ENCODE measurements around the gene ALDH7A1.

Gene ALDH7A1

GRCh38 chr5:126538579-126538978 lies 56.4 kb downstream of the ALDH7A1 start:
- H3K36me3 ChIP-seq (replicated peaks) = no peaks in the 10 kb centered on the region
- in situ Hi-C loops (cut with HindIII; ENCODE audit: low pct_ligation_motif_present, low sequenced_read_pairs) = no loop called here
- TF ChIP-seq, protein P1, sequence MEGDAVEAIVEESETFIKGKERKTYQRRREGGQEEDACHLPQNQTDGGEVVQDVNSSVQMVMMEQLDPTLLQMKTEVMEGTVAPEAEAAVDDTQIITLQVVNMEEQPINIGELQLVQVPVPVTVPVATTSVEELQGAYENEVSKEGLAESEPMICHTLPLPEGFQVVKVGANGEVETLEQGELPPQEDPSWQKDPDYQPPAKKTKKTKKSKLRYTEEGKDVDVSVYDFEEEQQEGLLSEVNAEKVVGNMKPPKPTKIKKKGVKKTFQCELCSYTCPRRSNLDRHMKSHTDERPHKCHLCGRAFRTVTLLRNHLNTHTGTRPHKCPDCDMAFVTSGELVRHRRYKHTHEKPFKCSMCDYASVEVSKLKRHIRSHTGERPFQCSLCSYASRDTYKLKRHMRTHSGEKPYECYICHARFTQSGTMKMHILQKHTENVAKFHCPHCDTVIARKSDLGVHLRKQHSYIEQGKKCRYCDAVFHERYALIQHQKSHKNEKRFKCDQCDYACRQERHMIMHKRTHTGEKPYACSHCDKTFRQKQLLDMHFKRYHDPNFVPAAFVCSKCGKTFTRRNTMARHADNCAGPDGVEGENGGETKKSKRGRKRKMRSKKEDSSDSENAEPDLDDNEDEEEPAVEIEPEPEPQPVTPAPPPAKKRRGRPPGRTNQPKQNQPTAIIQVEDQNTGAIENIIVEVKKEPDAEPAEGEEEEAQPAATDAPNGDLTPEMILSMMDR (IDR thresholded peaks at IDR 0.05; ENCODE audit: low read depth, low read length, missing control alignments) = no peak
- peak overlapping the region; percentile 58 for H3K27ac ChIP-seq
- no peak overlapping the region for H3K4me3 ChIP-seq (ENCODE audit: low read depth, low read length)
- DNase-seq = no peak
- no peaks in the 10 kb centered on the region for H3K27me3 ChIP-seq (replicated peaks)

DNA sequence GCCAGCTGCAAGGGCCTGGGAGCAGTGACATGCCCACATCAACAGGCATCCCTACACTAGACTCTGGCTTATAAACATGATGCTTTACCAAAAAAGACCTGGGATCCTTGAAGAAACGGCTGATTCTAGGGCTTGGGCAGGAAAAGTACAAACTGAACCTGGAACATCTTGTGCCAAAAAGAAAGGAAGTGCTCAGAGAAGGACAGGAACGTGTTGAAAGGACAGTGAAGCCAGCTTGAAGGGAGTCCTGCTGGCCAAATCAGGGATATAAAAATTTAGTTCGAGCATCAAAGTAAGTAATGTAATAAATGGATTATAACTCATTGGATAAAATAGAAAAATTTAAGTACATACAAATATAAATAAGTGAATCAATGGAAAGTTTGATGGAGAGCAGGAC lies 58.1 kb downstream of the ALDH7A1 start:
- Histone ChIP-seq H3K36me3 (replicated peaks) (no peaks in the 10 kb centered on the region), H3K27ac (no peak overlapping the region), H3K27me3 (replicated peaks) (no peaks in the 10 kb centered on the region), H3K4me3 (ENCODE audit: low read depth, low read length) (no peak overlapping the region)
- in situ Hi-C loops (cut with HindIII; ENCODE audit: low pct_ligation_motif_present, low sequenced_read_pairs) = no loop called here
- TF ChIP-seq, protein P1 (IDR thresholded peaks at IDR 0.05; ENCODE audit: low read depth, low read length, missing control alignments) = peak; percentile 33
- no peak for DNase-seq

DNA sequence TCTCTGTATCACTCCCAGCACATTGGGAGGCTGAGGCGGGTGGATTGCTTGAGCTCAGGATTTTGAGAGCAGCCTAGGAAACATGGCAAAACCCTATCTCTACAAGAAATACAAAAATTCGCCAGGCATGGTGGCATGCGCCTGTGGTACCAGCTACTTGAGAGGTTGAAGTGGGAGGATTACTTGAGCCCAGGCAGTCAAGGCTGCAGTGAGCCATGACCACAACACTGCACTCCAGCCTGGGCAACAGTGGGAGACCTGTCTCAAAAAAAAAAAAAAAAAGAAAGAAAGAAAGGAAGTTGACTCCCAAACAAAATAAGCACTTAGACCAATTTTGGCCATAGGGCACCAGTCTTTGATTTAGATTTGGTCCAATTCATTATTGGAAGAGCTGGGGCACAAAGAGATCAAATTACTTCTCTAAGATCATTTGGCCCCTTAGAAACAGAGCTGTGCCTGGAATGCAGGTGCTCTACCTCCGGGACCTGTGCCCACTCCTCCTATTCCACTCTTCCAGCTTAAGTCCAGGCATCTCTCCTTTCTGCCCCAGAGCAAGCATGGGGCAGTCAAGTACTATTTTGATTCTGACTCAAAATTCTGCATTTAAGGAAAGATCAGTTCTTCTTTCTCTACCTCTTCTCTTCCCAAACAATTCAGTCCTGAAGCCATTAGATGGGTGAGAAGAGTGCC lies 59.0 kb downstream of the ALDH7A1 start:
- no peaks in the 10 kb centered on the region for H3K27me3 ChIP-seq (replicated peaks)
- TF ChIP-seq, protein P1 (IDR thresholded peaks at IDR 0.05; ENCODE audit: low read depth, low read length, missing control alignments) = no peak
- no peaks in the 10 kb centered on the region for H3K36me3 ChIP-seq (replicated peaks)
- in situ Hi-C loops (cut with HindIII; ENCODE audit: low pct_ligation_motif_present, low sequenced_read_pairs) = no loop called here
- no peak overlapping the region for H3K27ac ChIP-seq
- no peak overlapping the region for H3K4me3 ChIP-seq (ENCODE audit: low read depth, low read length)
- no peak for DNase-seq

- TF ChIP-seq, protein P1 (IDR thresholded peaks at IDR 0.05; ENCODE audit: low read depth, low read length, missing control alignments) = no peak
- no peaks in the 10 kb centered on the region for H3K36me3 ChIP-seq (replicated peaks)
- H3K4me3 ChIP-seq (ENCODE audit: low read depth, low read length) = no peak overlapping the region
- in situ Hi-C loops (cut with HindIII; ENCODE audit: low pct_ligation_motif_present, low sequenced_read_pairs) = no loop called here
- no peak overlapping the region for H3K27ac ChIP-seq
- no peaks in the 10 kb centered on the region for H3K27me3 ChIP-seq (replicated peaks)
- no peak for DNase-seq
Measured at GRCh38 chr5:126534553-126534952, 60.5 kb downstream of the ALDH7A1 start.

DNA sequence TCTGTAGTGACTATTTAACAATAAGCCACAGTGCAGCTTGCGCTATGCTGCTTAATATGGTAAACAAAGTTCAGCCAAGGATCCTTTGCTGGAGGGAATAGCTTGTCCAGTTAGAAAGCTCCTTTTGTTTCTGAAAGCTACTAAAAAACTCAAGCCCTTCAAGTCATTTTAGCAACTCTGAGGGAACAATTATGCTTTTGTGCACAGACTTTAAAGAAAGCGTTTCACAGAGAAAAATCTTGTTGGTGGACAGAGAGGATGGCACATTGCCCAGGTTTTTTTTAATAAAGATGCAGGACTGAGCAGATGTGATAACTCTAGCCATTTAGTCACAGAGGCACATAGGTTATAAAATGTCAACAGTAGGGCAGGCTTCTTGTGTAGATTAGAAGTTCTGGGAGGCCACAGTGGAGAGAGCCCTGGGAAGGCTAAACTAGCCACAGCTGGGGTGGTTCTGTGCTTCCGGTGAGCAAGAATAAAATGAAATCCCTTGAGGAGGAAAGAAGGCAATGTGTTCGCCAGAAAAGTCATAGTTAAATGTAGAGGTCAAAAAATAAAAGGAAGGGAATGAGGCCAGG lies 63.4 kb downstream of the ALDH7A1 start:
- in situ Hi-C loops (cut with HindIII; ENCODE audit: low pct_ligation_motif_present, low sequenced_read_pairs) = no loop called here
- DNase-seq = no peak
- Histone ChIP-seq H3K27me3 (replicated peaks) (no peaks in the 10 kb centered on the region), H3K36me3 (replicated peaks) (no peaks in the 10 kb centered on the region), H3K27ac (no peak overlapping the region), H3K4me3 (ENCODE audit: low read depth, low read length) (no peak overlapping the region)
- TF ChIP-seq, protein P1 (IDR thresholded peaks at IDR 0.05; ENCODE audit: low read depth, low read length, missing control alignments) = no peak

Measured in brain microvascular endothelial cell (primary cell).